Keratinocyte (primary cell): ENCODE measurements around the gene HYAL4.
"Not testable (repeated sequence)": the region's sequence is repeated elsewhere in the genome, so short reads cannot be mapped to it uniquely, and the experiment has no call there.

Experiments
- EZH2 ChIP-seq: IDR thresholded peaks from one replicate; pipeline ENCODE4 v1.6.1; 2012; ENCODE audit warnings: inconsistent platforms, mild to moderate bottlenecking, low read length, moderate library complexity
- TF ChIP-seq, protein P1 (sequence below), 3 experiments: IDR thresholded peaks in 1 of 3; conservative IDR thresholded peaks in 1 of 3; optimal IDR thresholded peaks in 1 of 3; 2 replicates in 2 of 3; 3 replicates in 1 of 3; pipeline versions ENCODE3 to v1.5.1; 2011; ENCODE audit warnings: low read length in 3 of 3, mild to moderate bottlenecking in 3 of 3, moderate library complexity in 2 of 3, control low read depth in 1 of 3, inconsistent platforms in 1 of 3; ENCODE audit not compliant: insufficient read depth in 2 of 3; ENCODE audit errors: extremely low read depth in 1 of 3

DNA sequence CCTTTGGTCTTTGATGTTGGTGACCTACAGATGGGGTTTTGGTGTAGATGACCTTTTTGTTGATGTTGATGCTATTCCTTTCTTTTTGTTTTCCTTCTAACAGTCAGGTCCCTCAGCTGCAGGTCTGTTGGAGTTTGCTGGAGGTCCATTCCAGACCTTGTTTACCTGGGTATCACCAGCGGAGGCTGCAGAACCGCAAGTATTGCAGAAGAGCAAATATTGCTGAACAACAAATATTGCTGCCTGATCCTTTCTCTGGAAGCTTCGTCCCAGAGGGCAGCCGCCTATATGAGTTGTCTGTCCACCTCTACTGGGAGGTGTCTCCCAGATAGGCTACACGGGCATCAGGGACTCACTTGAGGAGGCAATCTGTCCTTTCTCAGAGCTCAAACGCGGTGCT, 827 bp upstream of the HYAL4 start:
- TF ChIP-seq, protein P1, sequence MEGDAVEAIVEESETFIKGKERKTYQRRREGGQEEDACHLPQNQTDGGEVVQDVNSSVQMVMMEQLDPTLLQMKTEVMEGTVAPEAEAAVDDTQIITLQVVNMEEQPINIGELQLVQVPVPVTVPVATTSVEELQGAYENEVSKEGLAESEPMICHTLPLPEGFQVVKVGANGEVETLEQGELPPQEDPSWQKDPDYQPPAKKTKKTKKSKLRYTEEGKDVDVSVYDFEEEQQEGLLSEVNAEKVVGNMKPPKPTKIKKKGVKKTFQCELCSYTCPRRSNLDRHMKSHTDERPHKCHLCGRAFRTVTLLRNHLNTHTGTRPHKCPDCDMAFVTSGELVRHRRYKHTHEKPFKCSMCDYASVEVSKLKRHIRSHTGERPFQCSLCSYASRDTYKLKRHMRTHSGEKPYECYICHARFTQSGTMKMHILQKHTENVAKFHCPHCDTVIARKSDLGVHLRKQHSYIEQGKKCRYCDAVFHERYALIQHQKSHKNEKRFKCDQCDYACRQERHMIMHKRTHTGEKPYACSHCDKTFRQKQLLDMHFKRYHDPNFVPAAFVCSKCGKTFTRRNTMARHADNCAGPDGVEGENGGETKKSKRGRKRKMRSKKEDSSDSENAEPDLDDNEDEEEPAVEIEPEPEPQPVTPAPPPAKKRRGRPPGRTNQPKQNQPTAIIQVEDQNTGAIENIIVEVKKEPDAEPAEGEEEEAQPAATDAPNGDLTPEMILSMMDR (optimal IDR thresholded peaks at IDR 0.05 in 1 of 3, IDR thresholded peaks at IDR 0.05 in 1 of 3, conservative IDR thresholded peaks at IDR 0.05 in 1 of 3; ENCODE audit: extremely low read depth in 1 of 3, insufficient read depth in 2 of 3, low read length in 3 of 3), result not testable (repeated sequence)
- not testable (repeated sequence) for TF ChIP-seq EZH2
